Measurements from ENCODE around the gene NGFR.
A peak's percentile ranks its signal among the peaks of the same experiment; 100 is the strongest.

The NGFR gene

DNA sequence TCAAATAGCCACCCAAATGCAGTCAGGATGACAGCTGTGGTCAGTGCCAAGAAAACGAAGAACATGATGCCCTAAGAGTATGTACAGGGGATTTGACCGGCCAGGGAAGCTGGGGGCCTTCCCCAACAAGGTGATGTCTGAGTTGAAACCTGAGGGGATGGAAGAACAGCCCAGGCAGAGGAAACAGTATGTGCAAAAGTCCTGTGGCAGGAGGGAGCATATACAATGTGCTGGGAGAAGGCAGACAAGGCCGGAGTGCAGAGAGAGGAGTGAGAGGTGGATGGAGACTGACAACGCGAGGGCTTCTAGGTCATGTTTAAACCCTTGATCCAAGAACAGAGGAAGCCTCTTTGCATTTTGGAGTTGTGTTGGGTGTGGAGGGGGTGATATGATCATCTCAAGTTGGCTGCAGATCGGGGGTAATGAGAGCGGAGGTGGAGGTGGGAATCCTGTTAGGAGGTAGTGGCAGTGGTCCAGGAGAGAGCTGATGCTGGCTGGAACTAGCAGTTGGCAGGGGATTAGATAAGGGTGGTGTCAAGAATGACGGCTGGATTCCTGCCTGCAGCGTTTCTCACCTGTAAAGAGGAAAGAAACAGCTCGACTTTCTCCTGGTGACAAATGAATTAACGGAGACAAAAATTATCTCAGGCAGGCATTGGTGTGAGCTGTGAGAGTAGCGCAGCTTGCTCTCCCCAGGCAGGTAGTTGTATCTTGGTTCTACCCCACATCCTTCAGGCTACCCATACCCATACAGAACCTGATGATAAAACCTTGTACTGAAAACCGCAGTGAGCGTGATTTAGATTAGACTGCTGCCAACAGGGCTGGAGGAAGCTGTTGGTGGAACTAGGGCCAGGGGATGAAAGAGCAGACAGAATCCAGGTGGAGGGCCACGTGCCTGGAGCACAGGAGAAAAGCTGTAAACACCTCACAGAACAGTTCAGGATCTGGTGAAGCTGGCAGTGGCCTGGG, 37.2 kb upstream of the NGFR start:
- Mint-ChIP-seq H3K36me3 (ENCODE audit: low read depth) (no peaks in the 10 kb centered on the region), H3K9me3 (no peaks in the 10 kb centered on the region), H3K27ac (peak overlapping the region in 2 of 3 experiments; percentile 93 to 97), H3K4me3 (peak overlapping the region in 1 of 3 experiments; percentile 22), H3K27me3 (ENCODE audit: low read depth) (peaks cover 28% of the 10 kb centered on the region), H3K4me1 (peaks cover 59% of the 10 kb centered on the region)
- TF ChIP-seq, protein P1, sequence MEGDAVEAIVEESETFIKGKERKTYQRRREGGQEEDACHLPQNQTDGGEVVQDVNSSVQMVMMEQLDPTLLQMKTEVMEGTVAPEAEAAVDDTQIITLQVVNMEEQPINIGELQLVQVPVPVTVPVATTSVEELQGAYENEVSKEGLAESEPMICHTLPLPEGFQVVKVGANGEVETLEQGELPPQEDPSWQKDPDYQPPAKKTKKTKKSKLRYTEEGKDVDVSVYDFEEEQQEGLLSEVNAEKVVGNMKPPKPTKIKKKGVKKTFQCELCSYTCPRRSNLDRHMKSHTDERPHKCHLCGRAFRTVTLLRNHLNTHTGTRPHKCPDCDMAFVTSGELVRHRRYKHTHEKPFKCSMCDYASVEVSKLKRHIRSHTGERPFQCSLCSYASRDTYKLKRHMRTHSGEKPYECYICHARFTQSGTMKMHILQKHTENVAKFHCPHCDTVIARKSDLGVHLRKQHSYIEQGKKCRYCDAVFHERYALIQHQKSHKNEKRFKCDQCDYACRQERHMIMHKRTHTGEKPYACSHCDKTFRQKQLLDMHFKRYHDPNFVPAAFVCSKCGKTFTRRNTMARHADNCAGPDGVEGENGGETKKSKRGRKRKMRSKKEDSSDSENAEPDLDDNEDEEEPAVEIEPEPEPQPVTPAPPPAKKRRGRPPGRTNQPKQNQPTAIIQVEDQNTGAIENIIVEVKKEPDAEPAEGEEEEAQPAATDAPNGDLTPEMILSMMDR (IDR thresholded peaks at IDR 0.05; ENCODE audit: unreplicated experiment in 3 of 3), result no peak

DNA sequence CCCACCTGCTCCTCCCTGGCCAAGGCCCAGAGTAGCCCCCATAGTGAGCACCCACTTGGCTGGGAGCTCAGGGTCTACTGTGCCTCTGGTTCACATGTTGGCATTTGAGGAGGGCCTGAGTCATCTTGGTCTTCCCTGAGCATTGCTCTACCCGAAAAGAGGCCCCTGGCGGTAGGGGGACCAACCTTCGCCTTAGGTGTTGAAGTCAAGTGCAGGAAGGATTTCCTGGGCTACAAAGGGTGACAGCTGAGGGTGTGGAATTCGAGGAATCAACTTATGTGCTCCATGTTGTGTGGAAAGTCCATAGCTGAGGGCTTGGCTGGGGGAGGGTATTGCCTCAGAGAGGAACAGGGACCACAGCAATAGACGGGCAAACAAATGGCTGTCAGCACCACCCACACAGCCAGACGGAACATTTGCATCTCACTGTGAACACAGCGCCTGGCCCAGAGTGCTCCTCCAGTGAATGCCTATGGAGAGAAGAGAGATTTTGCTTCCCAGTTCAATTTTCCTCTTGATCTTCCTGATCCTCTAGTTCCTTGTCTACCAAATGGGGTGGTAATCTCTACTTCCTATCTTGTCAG, 35.6 kb upstream of the NGFR start:
- peaks cover 28% of the 10 kb centered on the region for H3K27me3 Mint-ChIP-seq (ENCODE audit: low read depth)
- H3K36me3 Mint-ChIP-seq (ENCODE audit: low read depth), result no peaks in the 10 kb centered on the region

DNA sequence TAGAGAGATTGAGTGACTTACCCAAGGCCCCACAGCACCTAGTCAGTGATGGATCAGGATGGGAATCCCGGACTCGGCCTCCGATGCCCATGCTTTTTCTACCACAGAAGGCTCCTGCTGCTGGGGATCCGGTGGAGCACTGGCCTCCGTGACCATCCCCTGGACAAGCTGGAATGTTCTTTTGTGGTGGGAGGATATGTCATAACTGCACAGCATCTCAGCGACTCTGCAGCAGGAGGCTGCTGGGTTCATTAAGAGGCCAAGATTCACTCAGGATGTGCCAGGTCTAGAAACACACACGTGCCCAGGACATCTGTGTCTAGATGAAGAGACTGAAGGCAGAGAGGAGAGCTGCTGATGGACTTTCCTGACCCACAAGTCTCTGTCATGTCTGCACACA, 34.7 kb upstream of the NGFR start:
- peaks cover 32% of the 10 kb centered on the region for H3K27me3 Mint-ChIP-seq (ENCODE audit: low read depth)
- TF ChIP-seq, protein P1 (IDR thresholded peaks at IDR 0.05; ENCODE audit: unreplicated experiment in 3 of 3), result no peak
- no peak overlapping the region for H3K4me3 Mint-ChIP-seq

More for the DNA sequence above, 35.6 kb upstream of the NGFR start:
- TF ChIP-seq, protein P1 (IDR thresholded peaks at IDR 0.05; ENCODE audit: unreplicated experiment in 3 of 3), result no peak
- Mint-ChIP-seq H3K9me3 (peaks cover 2% of the 10 kb centered on the region), H3K4me3 (no peak overlapping the region), H3K27ac (peak overlapping the region in 2 of 3 experiments; percentile 7 to 42), H3K4me1 (peaks cover 50% of the 10 kb centered on the region)

DNA sequence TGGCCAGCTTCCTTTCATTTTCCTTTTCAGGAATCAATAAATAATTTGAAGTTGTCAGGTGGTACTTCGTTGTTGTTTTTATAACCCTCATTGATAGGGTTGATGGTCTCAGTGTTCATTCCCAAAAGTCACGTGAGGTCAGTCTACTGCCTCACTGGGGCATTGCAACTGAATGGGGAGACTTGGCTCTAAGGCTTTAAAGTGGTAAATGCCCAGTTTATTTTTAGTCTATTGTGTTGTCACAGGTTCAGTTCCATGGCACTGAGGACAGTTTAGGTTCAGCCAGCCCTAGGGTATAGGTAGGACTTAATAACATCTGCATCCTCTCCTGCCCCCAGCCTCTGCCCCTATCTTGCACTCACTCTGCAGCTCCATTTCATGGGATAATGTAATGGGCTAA, 33.5 kb upstream of the NGFR start:
- H3K4me3 Mint-ChIP-seq, result no peak overlapping the region
- no peaks in the 10 kb centered on the region for H3K36me3 Mint-ChIP-seq (ENCODE audit: low read depth)
- TF ChIP-seq, protein P1 (IDR thresholded peaks at IDR 0.05; ENCODE audit: unreplicated experiment in 3 of 3), result no peak
- H3K9me3 Mint-ChIP-seq, result peaks cover 2% of the 10 kb centered on the region
- H3K4me1 Mint-ChIP-seq, result peaks cover 49% of the 10 kb centered on the region
- H3K27me3 Mint-ChIP-seq (ENCODE audit: low read depth), result peaks cover 34% of the 10 kb centered on the region
- no peak overlapping the region for H3K27ac Mint-ChIP-seq

More for the DNA sequence above, 34.7 kb upstream of the NGFR start:
- H3K4me1 Mint-ChIP-seq, result peaks cover 50% of the 10 kb centered on the region
- H3K27ac Mint-ChIP-seq, result peak overlapping the region in 1 of 3 experiments; percentile 21
- peaks cover 2% of the 10 kb centered on the region for H3K9me3 Mint-ChIP-seq
- H3K36me3 Mint-ChIP-seq (ENCODE audit: low read depth), result no peaks in the 10 kb centered on the region

DNA sequence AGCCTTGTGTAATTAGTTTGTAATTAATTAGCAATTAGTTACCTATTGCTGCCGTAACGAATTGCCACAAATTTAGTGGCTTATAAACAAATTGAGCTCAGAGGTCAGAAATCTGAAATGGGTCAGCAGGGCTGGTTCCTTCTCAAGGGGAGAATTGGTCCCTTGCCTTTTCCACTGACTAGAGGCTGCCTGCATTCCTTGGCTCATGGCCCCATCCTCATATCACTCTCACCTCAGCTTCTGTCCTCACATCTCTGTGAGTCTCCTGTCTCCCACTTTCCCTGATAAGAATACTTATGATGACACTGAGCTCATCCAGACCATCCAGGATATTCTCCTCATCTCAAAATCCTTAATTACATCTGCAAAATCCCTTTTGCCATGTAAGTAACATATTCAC, 31.0 kb upstream of the NGFR start:
- no peaks in the 10 kb centered on the region for H3K36me3 Mint-ChIP-seq (ENCODE audit: low read depth)
- H3K27me3 Mint-ChIP-seq (ENCODE audit: low read depth), result peaks cover 39% of the 10 kb centered on the region
- peaks cover 51% of the 10 kb centered on the region for H3K4me1 Mint-ChIP-seq
- H3K4me3 Mint-ChIP-seq, result no peak overlapping the region
- peaks cover 2% of the 10 kb centered on the region for H3K9me3 Mint-ChIP-seq
- no peak overlapping the region for H3K27ac Mint-ChIP-seq
- TF ChIP-seq, protein P1 (IDR thresholded peaks at IDR 0.05; ENCODE audit: unreplicated experiment in 3 of 3), result no peak

All from nephron (organoid).